HEK293 (cell line): ENCODE measurements around the gene ZNF664.

Source experiments
- CTCF ChIP-seq: fragments of 450-650 bp; formaldehyde crosslinking; IDR thresholded peaks from 2 replicates; pipeline ENCODE4 v1.5.1; 2016; ENCODE audit warnings: missing biosample characterization, missing genetic modification characterization
- SP2 ChIP-seq: fragments of 450-650 bp; formaldehyde crosslinking; IDR thresholded peaks from 2 replicates; pipeline ENCODE4 v1.5.1; 2016; ENCODE audit warnings: missing biosample characterization, missing genetic modification characterization

GRCh38 chr12:123960029-123960735 lies 12.8 kb upstream of the ZNF664 start:
- TF ChIP-seq CTCF (no peak), SP2 (tag by site-specific recombination) (no peak)
